Hematopoietic multipotent progenitor cell (in vitro differentiated cells): ENCODE measurements around the gene KNDC1. TPM values are rescaled to one million over a fixed set of nuclear protein-coding genes. Genes with fewer than 3 reads are reported as not detected.

ENCODE experiments used
- DNase-seq, 3 donors: peaks; one replicate each; pipeline ENCODE4 v3.0.0-alpha.2; 2011 to 2015; ENCODE audit warnings: low read depth in 2 of 3, low spot score in 2 of 3
- total RNA-seq: library from RNA; depleted of rRNA; stranded (reverse); fragments of >200 nt; gene quantifications from one replicate; pipeline ENCODE4 v1.2.3, GENCODE V29; 2012

The KNDC1 gene
- total RNA-seq, 1 donor = under 0.01 TPM

- DNase-seq = no peak
Observed at GRCh38 chr10:133235932-133236331, 75.9 kb downstream of the KNDC1 start.

DNA sequence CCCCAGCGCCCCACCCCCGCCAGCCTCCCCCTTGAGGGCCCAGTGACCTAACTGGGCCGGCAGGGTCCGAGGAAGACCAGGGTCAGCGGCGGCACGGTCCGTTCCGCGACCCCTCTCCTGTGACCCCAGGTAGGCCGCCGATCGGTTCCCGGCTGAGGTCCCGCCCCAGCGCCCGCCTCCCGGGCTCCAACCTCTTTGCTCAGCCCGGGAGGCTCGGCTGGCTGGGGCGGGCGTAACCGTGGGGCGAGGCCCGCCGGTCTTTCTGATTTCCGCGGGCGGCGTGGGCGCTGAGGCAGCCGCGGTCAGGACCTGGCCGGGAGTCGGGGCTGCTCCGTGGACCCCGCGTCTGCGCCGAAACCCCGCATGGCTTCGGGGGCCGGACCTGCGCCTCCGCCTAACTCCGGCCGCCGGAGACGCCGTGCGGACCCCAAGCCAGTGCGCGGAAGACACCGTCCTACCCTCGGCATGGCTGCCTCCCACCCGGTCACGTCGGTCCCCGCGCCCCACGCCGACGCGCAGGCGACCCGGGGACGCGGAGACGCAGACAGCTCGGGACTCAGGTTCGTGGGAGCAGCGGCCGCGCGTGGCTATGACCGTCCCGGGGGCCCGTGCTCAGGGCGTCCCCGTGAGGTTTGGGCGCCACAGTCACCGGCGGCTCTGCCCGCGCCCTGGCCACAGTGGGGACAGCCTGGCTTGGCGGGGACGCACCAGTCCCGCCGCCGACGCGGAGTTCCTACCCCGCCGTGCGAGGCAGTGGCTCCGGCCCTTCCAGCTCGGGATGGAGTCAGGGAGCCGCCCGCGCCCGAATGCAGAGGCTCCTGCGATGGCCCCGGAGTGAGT, 76.6 kb downstream of the KNDC1 start:
- DNase-seq = no peak

- no peak for DNase-seq
Observed at GRCh38 chr10:133237241-133237587, 77.2 kb downstream of the KNDC1 start.

- no peak for DNase-seq
Observed at GRCh38 chr10:133237588-133238465, 77.8 kb downstream of the KNDC1 start, which contains the start of gene VENTX. Gene VENTX, plus strand, starts transcription at chr10:133237855. Its CDS starts 60 bp downstream, at chr10:133237915.

- no peak for DNase-seq
Observed at GRCh38 chr10:133238466-133238804, 78.4 kb downstream of the KNDC1 start.

DNA sequence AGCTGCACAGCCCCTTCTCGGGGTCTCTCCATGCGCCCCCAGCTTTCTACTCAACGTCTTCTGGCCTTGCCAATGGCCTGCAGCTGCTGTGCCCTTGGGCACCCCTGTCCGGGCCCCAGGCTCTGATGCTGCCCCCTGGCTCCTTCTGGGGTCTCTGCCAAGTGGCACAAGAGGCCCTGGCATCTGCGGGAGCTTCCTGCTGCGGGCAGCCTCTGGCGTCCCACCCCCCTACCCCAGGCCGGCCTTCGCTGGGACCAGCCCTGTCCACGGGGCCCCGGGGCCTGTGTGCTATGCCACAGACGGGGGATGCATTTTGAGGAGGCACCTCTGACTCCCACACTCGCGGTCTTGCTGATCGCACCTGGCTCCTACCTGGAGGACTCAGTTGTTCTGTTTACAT, 80.0 kb downstream of the KNDC1 start:
- DNase-seq = no peak

DNA sequence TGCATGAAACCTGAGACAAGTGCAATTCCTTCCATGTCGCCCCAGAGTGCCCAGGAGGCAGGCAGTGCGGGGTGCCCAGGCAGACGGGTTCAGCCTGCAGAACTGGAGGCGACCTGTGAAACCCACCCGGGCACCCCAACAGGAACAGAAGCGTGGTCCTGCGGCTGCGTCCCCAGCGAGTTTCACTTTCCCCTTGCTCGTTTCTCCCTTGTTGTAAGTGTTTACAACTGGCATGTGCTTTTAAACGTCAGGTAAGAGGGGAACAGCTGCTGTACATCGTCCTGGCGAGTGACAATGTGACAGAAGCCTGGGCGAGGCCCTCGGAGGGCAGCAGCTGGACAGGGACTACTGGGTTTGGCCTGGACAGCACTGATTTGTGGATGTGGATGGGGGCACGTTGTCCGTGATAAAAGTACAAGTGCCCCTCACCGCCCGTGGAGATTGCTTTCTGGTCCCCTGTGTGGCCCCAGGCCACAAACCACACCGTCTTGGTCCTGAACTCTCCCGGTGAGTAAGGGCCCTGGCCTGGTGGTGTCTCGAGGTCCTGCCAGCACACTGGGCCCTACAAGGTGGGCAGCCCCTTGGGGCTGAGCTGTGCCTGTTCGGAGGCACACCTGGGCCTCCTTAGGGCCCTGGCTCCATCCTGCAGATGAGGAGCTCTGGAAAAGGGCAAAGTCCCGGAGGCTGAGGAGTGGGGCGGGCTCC, 81.6 kb downstream of the KNDC1 start:
- DNase-seq = peak in 1 of 3 donors; percentile 58

DNA sequence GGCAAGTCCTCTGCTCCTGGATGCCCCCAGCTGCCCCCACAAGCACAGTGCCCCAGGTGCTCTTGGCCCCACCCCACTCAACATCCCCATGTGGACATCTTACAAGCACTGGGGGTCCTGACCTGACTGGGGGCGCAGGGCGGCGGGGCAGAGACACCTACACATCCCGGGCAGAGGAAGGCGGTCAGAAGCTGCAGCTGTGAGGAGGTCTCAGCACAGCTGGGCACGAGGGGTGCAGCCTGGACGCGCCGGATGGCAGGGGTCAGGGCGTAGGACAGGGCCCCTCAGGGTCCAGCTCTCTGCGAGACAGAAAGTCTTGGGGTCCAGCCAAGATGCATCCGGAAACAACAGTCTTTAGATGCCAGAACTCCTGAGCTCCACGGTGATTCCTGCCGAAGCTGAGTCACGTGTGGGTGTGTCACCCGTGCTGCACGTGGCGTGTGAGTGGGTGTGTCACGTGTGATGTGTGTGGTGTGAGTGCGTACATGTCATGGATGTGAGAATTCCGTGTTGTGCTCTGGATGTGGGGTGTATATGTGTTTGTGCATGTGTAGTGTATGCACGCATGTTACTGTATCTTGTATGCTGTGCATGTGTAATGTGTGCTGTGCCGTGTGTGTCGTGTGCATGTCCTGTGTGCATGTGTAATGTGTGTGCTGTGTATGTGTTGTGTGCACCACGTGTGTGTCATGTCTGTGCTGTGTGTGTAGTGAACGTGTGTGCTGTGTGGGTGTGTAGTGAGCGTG, 82.8 kb downstream of the KNDC1 start:
- no peak for DNase-seq

DNA sequence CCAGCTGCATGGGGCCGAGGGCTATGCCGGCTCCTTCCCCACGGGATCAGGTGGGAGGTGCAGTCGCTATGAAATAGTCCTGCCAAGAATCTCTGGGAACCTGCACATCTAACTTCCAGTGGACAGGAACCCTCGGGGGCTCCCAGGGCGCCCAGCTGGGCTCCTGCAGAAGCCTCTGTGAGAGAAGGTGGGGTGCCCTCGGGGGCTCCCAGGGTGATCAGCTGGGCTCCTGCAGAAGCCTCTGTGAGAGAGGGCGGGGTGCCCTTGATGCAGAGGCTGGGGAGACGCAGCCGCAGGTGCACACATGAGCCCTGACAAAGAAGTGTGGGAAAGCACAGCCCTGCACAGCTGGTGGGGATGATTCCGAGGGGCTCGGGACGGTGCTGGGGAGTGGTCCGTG, 83.6 kb downstream of the KNDC1 start:
- no peak for DNase-seq

DNA sequence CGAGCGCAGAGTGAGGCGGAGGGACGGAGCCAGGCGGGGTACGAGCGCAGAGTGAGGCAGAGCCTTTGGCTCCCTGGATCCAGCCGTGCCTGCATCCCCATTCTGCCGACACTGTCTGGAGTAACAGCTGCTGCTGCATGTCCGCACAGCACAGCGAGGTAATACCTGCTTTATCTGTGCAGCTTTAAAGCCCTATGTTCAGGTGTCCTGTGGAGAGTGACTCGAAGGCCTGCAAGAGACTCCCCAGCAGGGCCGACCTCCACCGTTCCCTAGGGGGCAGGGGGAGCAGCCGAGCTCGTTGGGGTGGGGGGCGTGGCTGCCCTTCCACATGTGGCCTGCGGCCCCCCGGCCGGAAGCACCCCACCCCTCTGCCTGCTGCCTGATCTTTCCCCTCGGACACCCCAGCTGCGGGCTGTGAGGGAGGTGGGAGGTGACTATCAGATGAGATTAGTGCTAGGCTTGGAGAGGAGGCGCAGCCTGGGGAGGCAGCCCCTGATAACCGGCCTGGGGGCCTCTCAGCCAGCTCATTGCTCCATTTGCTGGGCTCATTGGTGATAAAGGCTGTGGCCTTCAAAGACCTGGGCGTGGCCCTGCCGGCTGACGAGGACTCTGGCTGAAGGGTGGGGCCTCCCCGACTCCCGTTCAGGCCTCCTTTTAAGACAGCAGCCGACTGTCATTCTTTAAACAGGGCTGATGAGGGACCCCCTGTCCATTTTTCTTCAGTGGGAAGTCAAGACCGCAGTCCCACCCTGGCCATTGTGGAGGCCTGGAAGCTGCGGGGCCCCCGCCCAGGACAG, 85.6 kb downstream of the KNDC1 start:
- DNase-seq = peak in 2 of 3 donors; percentile 45

DNA sequence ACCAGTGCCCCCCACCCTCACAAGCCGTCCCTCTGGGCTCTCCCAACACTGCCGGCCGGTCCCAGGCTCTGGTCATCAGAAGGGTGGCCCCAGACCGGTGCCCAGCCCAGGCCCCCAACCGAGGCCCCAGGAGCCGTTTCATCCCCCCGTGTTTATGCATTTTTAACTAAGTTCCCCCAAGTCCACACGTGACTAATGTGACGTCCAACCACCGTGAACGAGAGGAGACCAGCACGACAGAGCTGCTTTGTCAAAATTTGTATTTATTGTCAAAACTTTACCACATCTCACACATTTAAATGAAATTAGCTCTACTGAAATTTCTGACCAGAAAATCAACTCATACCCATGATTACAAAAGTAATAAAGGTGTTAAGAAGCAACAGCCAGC, 86.2 kb downstream of the KNDC1 start:
- DNase-seq = no peak

GRCh38 chr10:133247681-133248333, 87.8 kb downstream of the KNDC1 start:
- no peak for DNase-seq

DNA sequence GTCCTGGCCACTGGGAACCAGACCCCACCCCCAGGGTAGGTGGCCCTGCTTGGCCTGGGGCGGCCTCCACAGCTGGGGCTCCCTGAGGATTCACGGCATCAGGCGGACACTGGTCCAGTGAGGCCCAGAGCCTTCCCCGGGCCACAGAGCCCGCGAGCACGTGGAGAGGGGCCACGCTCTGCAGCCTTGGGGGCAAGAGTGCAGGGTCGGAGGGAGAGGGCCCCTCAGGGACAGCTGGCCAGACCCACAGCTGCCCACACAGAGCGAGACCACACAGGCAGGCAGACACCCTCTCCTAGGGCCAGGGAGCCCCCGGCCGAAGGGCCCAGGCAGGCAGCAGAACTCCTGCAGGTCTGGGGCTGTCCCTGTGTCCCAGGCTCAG, 88.3 kb downstream of the KNDC1 start:
- DNase-seq = no peak

DNA sequence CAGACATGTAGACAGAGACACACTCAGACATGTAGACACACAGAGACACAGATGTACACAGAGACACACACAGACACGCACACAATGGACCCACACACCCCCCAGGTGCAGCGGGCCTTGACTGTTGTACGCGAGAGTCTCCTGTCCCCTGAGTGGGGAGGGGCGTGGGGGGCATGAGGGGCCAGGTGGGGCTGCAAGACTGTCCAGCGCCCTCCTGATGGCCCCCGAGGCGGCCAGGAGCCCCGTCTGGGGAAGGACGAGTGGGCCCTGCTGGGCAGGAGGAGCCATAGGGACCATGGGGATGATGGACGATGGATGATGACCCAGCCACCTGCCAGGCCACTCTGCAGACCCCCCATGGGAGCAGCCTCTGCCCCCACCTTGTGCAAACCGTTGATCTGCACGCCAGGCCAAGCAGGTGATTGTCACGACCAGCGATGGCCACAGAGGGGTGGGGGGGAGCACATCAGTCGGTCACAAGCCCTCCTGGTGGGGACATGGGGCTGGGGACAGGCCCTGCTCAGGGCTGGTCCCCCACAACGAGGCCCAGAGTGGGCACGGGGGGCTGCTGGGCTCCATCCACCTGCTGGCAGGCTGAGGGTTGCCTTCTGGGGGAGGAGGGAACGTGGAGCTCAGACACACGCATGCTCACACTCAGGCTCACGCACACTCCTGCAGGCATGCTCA, 89.2 kb downstream of the KNDC1 start:
- DNase-seq = no peak

DNA sequence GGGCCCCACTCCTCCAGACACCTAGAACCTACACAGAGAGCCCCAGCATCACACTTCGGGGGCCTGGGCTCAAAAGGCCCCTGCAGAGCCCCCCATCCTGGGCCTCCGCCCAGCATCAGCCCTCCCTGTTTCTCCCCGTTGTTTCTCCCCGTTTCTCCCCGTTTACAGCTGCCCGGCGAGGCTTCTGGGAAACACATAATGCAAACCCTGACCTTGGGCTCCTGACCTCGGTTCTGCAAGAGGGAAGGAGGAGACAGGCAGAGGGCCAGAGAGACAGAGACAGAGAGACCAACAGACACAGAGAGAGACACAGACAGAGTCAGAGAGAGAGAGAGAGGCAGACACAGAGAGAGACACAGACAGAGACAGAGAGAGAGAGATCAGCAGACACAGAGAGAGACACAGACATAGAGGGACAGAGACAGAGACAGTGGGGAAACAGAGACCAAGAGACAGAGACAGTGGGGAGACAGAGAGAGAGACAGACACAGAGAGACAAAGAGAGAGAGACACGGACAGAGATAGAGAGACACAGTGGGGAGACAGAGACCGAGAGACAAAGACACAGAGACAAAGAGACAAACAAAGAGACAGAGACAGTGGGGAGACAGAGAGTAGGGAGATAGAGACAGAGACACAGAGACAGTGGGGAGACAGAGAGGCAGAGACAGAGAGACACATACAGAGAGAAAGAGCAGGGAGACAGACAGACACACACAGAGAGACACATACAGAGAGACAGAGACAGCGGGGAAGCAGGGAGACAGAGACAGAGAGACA, 90.1 kb downstream of the KNDC1 start:
- no peak for DNase-seq

DNA sequence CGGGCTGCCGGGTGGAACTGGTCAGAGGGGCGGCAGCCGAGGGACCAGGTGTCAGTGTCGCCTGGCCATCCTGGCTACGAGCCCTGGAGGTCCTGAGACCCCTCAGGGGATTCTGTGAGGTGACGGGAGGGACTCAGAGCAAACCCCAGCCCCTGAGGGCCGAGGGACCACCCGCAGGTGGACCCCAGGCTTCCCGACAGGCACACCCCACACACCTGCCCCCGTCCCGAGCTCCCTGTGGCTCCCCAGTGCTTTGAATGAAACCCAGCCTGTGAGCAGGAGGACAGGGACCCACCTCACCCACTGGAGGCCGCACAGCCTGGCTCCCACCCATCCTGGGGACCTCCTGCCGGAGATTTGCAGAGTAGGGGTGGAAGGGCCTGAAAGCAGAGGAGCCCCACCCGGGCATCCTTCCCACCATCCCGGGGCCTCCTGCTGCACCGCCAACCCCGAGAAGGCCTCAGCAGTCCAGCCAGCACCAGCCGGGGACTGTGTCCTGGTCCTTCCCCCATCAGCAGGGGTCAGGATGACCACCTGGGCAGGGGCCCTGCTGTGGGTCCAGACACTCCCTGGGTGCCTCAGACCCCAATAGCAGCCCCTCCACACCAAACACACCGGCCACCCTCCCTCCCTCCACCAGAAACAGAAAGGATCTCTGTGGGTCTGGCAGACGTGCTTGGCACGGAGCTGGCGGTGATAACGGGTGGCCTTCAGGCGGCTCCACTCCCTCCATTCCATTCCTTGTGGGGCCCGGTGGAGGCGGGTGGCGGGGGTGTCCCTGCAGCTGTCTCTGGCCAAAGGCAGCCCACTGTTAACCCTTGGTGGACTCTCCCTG, 91.6 kb downstream of the KNDC1 start:
- DNase-seq = no peak

GRCh38 chr10:133252223-133252552, 92.2 kb downstream of the KNDC1 start:
- DNase-seq = no peak
